IPS-18a (cell line): ENCODE results near the gene FNDC11.

Experiments
- H3K27ac ChIP-seq: one replicate; pipeline ENCODE4 v1.5.1; 2013; ENCODE audit warnings: low read length
- H3K27me3 ChIP-seq: one replicate; pipeline ENCODE4 v1.6.1; 2013; ENCODE audit warnings: mild to moderate bottlenecking, low read length; ENCODE audit not compliant: control insufficient read depth, insufficient read depth
- H3K36me3 ChIP-seq: one replicate; pipeline ENCODE4 v1.6.1; 2013; ENCODE audit warnings: low read depth, low read length; ENCODE audit not compliant: control insufficient read depth
- H3K4me1 ChIP-seq: one replicate; pipeline ENCODE4 v1.6.1; 2013; ENCODE audit warnings: low read depth, low read length; ENCODE audit not compliant: control insufficient read depth
- H3K4me3 ChIP-seq: one replicate; pipeline ENCODE4 v1.5.1; 2013; ENCODE audit warnings: low read length
- H3K9ac ChIP-seq: one replicate; pipeline ENCODE4 v1.6.1; 2013; ENCODE audit warnings: mild to moderate bottlenecking, low read length, moderate library complexity
- H3K9me3 ChIP-seq: one replicate; pipeline ENCODE4 v1.6.1; 2013; ENCODE audit warnings: low read depth, low read length; ENCODE audit not compliant: control insufficient read depth

Gene FNDC11

GRCh38 chr20:63529180-63529860 is 24.6 kb upstream of the FNDC11 start:
- H3K27ac ChIP-seq: no peak overlapping the region
- no peaks in the 10 kb centered on the region for H3K9me3 ChIP-seq
- H3K4me1 ChIP-seq: no peaks in the 10 kb centered on the region
- no peak overlapping the region for H3K4me3 ChIP-seq
- no peaks in the 10 kb centered on the region for H3K36me3 ChIP-seq
- H3K27me3 ChIP-seq: no peaks in the 10 kb centered on the region
- no peak overlapping the region for H3K9ac ChIP-seq

- no peak overlapping the region for H3K27ac ChIP-seq
- no peak overlapping the region for H3K9ac ChIP-seq
- no peaks in the 10 kb centered on the region for H3K9me3 ChIP-seq
- no peak overlapping the region for H3K4me3 ChIP-seq
- no peaks in the 10 kb centered on the region for H3K4me1 ChIP-seq
- no peaks in the 10 kb centered on the region for H3K36me3 ChIP-seq
- H3K27me3 ChIP-seq: no peaks in the 10 kb centered on the region
Measured at GRCh38 chr20:63529861-63530787, 23.8 kb upstream of the FNDC11 start.

- H3K4me1 ChIP-seq: no peaks in the 10 kb centered on the region
- H3K9ac ChIP-seq: no peak overlapping the region
- no peaks in the 10 kb centered on the region for H3K36me3 ChIP-seq
- H3K27ac ChIP-seq: no peak overlapping the region
- H3K4me3 ChIP-seq: no peak overlapping the region
- no peaks in the 10 kb centered on the region for H3K27me3 ChIP-seq
- no peaks in the 10 kb centered on the region for H3K9me3 ChIP-seq
Measured at GRCh38 chr20:63530788-63531160, 23.2 kb upstream of the FNDC11 start.

GRCh38 chr20:63531686-63532448 is 22.1 kb upstream of the FNDC11 start:
- H3K27ac ChIP-seq: no peak overlapping the region
- no peak overlapping the region for H3K9ac ChIP-seq
- no peaks in the 10 kb centered on the region for H3K4me1 ChIP-seq
- H3K9me3 ChIP-seq: no peaks in the 10 kb centered on the region
- no peaks in the 10 kb centered on the region for H3K27me3 ChIP-seq
- H3K36me3 ChIP-seq: no peaks in the 10 kb centered on the region
- no peak overlapping the region for H3K4me3 ChIP-seq

- H3K27me3 ChIP-seq: no peaks in the 10 kb centered on the region
- no peak overlapping the region for H3K9ac ChIP-seq
- H3K9me3 ChIP-seq: no peaks in the 10 kb centered on the region
- no peaks in the 10 kb centered on the region for H3K4me1 ChIP-seq
- no peaks in the 10 kb centered on the region for H3K36me3 ChIP-seq
- no peak overlapping the region for H3K4me3 ChIP-seq
- no peak overlapping the region for H3K27ac ChIP-seq
Measured at GRCh38 chr20:63532449-63532971, 21.4 kb upstream of the FNDC11 start.

- Histone ChIP-seq H3K4me3 (no peak overlapping the region), H3K4me1 (no peaks in the 10 kb centered on the region), H3K36me3 (no peaks in the 10 kb centered on the region), H3K9me3 (no peaks in the 10 kb centered on the region), H3K27ac (no peak overlapping the region), H3K27me3 (no peaks in the 10 kb centered on the region), H3K9ac (no peak overlapping the region)
Measured at GRCh38 chr20:63533388-63533787, 20.6 kb upstream of the FNDC11 start.

GRCh38 chr20:63533871-63534393 is 20.0 kb upstream of the FNDC11 start:
- Histone ChIP-seq H3K4me3 (no peak overlapping the region), H3K27me3 (no peaks in the 10 kb centered on the region), H3K36me3 (no peaks in the 10 kb centered on the region), H3K9ac (no peak overlapping the region), H3K9me3 (no peaks in the 10 kb centered on the region), H3K4me1 (no peaks in the 10 kb centered on the region), H3K27ac (no peak overlapping the region)

- Histone ChIP-seq H3K27me3 (no peaks in the 10 kb centered on the region), H3K9me3 (no peaks in the 10 kb centered on the region), H3K27ac (no peak overlapping the region), H3K4me1 (no peaks in the 10 kb centered on the region), H3K9ac (no peak overlapping the region), H3K36me3 (no peaks in the 10 kb centered on the region), H3K4me3 (no peak overlapping the region)
Measured at GRCh38 chr20:63534427-63534830, 19.5 kb upstream of the FNDC11 start.

GRCh38 chr20:63534831-63535651 is 18.9 kb upstream of the FNDC11 start:
- Histone ChIP-seq H3K9ac (no peak overlapping the region), H3K4me1 (no peaks in the 10 kb centered on the region), H3K27ac (no peak overlapping the region), H3K36me3 (no peaks in the 10 kb centered on the region), H3K27me3 (no peaks in the 10 kb centered on the region), H3K9me3 (no peaks in the 10 kb centered on the region), H3K4me3 (no peak overlapping the region)

- no peaks in the 10 kb centered on the region for H3K9me3 ChIP-seq
- H3K4me3 ChIP-seq: no peak overlapping the region
- H3K36me3 ChIP-seq: no peaks in the 10 kb centered on the region
- no peak overlapping the region for H3K9ac ChIP-seq
- no peaks in the 10 kb centered on the region for H3K4me1 ChIP-seq
- no peak overlapping the region for H3K27ac ChIP-seq
- H3K27me3 ChIP-seq: no peaks in the 10 kb centered on the region
Measured at GRCh38 chr20:63536241-63536977, 17.6 kb upstream of the FNDC11 start.
